Fibroblast of the aortic adventitia (primary cell): ENCODE measurements around the gene MYO9B. TPM values are rescaled to one million over a fixed set of nuclear protein-coding genes. Genes with fewer than 3 reads are reported as not detected.

Experiments used
- DNase-seq: peaks from one replicate; pipeline ENCODE4 v3.0.0-alpha.2; 2010; ENCODE audit warnings: low read depth
- H3K4me3 ChIP-seq: 2 replicates; pipeline ENCODE4 v1.5.1; 2011; ENCODE audit warnings: low read depth, mild to moderate bottlenecking, control low read depth, low read length, moderate library complexity
- CTCF ChIP-seq: IDR thresholded peaks from 2 replicates; pipeline ENCODE4 v1.5.1; 2011; ENCODE audit warnings: mild to moderate bottlenecking, low read length, control low read depth, inconsistent platforms; ENCODE audit not compliant: insufficient read depth
- total RNA-seq: library from RNA; depleted of rRNA; stranded (reverse); fragments of >200 nt; gene quantifications from 2 replicates; pipeline ENCODE4 v1.2.3, GENCODE V29; 2012; ENCODE audit warnings: low replicate concordance

The MYO9B gene
- total RNA-seq, 1 donor, result 103 TPM

DNA sequence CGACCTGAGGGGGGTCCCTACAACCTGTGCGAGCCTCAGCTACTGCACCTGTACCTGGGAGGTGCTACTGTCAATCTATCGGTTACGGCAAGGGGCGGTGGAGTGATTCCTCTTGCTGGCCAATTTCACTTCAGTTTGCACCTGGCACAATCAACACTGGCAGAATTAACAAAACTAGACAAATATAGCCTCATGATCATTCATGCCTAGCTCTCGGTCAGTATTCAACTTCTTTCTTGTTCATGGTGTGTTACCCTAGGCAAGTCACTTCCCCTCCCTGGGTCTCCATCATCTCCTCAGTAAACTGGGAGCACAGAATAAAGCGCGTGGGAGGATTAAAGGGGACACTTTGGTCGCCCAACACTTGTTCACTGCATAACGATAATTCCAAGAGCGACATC is 943 bp upstream of the MYO9B start:
- peak overlapping the region; percentile 89 for H3K4me3 ChIP-seq
- TF ChIP-seq CTCF, result no peak
- DNase-seq, result no peak

- no peak for TF ChIP-seq CTCF
- no peak for DNase-seq
Measured at GRCh38 chr19:17075864-17076542, 426 bp downstream of the MYO9B start.

DNA sequence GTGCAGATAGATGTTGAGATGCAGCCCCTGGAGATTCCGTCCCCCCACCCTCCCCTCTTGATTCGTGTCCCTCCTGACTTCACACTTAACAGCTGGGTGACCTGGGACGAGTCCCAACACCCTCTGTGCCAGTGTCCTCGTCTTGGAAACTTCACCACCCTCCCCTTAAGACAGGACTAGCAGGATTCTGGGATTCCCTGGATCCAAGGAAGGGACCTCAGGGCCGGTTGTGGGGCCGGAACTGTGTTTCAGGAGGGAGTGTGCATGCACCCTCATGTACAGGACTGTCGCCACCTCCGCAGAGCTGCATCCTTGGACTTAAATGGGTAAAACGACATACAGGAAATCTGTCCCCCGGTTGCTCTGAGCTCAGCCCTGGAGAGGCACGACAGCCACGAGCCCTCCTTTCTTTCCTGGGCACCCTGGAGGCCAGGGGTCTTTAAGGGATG is 990 bp downstream of the MYO9B start:
- H3K4me3 ChIP-seq, result peak overlapping the region; percentile 90
- DNase-seq, result no peak
- TF ChIP-seq CTCF, result no peak

More at GRCh38 chr19:17075864-17076542, 426 bp downstream of the MYO9B start:
- H3K4me3 ChIP-seq, result peak overlapping the region; percentile 90

DNA sequence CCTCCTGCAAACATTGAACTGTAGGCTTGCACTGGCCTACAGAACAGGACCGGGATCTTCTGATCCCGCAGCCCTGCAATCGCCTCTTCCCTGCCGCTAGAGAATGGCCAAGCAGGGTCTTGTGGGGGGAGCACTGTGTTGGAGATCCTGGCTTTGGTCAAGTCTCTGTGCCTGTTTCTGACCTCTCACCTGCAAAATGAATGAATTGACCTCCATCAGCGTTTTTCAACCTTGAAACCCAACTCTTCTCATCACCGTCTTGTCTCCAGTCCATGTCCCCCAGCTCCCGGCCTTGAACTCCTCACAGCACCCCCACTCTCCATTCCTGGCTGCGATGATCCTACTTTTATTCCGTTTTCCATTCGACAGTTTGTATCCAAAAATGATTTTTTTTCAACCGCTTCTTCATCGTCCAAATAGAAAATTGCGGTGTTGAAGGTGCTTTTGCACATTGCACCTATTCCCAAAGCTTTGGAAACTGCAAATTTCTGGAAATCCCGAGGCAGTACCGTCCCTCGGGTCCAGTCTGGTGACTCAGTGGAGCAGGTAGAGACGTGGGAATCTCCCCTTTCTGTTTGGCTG is 2.0 kb downstream of the MYO9B start:
- DNase-seq, result no peak
- TF ChIP-seq CTCF, result no peak
- H3K4me3 ChIP-seq, result peak overlapping the region; percentile 90

- no peak for DNase-seq
- no peak for TF ChIP-seq CTCF
- H3K4me3 ChIP-seq, result peak overlapping the region; percentile 73
Measured at GRCh38 chr19:17078036-17078919, 2.7 kb downstream of the MYO9B start.

GRCh38 chr19:17078920-17079709 is 3.5 kb downstream of the MYO9B start:
- peak; percentile 35 for DNase-seq
- no peak for TF ChIP-seq CTCF
- peak overlapping the region; percentile 73 for H3K4me3 ChIP-seq
